ENCODE data around the gene TIGAR. TPM values are rescaled to one million over a fixed set of nuclear protein-coding genes. Genes with fewer than 3 reads are reported as not detected.

TIGAR gene
- polyA plus RNA-seq, 1 donor, result 15.2 TPM

DNA sequence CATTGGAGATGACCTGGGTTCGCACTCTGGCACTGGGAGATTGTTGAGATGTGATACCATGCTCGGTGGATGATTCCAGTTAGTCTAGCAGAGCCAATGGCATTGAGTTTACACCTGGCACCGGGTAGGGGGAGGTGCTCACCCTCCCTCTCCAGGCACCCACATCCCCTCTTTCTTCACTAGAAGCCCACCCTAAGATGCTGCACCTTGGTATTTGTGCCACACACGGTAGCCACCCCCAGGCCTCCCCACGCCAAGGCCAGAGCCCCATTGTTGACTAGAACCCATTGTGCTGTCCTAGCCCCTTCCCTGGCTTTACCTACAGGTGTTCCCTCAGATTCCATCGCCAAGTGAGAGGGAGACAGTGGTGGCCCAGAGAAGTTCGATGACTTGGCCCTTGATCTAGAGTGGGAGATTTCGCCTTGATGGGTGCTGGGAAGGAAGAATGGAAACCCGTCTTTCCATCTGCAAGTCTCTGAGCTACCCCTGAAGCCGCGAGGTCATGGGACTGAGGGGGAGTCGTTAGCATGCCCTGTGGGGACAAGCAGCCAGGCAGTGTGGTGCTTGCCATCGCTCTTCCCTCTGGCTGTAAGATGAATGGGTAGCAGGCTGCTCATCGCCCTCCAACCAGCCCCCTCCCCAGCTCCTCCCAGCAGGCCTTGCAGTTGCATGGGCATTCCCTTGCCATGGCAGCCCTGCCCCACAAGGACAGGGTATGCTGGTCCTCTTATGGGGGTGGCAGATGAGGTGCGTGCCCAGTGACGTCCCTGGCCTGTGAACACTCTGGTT is 38.7 kb upstream of the TIGAR start:
- DNase-seq, result no peak

GRCh38 chr12:4282892-4283511 is 38.0 kb upstream of the TIGAR start:
- DNase-seq, result no peak

- DNase-seq, result no peak
These were observed 37.3 kb upstream of the TIGAR start for GRCh38 chr12:4283512-4284255.

GRCh38 chr12:4284306-4284705 is 36.7 kb upstream of the TIGAR start:
- no peak for DNase-seq

DNA sequence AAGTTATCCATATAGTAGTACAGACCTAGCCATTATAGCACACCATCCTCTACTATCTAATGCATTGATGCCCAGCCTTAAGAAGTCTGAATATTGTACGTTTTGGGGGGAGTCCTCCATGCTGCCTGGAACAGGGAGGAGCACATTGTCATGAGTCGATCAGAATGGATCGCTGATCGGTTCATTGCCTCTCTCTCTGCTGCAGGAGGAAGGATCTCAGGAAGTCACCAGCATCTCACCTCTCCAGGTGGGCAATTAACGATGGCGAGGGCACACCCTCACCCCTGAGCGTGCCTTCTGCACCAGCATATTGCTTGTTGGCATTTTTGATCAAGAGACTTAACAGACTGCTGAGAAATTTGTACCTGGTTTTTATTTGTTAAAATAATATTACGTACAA is 35.9 kb upstream of the TIGAR start:
- DNase-seq, result no peak

- no peak for DNase-seq
These were observed 34.8 kb upstream of the TIGAR start for GRCh38 chr12:4286228-4286627.

DNA sequence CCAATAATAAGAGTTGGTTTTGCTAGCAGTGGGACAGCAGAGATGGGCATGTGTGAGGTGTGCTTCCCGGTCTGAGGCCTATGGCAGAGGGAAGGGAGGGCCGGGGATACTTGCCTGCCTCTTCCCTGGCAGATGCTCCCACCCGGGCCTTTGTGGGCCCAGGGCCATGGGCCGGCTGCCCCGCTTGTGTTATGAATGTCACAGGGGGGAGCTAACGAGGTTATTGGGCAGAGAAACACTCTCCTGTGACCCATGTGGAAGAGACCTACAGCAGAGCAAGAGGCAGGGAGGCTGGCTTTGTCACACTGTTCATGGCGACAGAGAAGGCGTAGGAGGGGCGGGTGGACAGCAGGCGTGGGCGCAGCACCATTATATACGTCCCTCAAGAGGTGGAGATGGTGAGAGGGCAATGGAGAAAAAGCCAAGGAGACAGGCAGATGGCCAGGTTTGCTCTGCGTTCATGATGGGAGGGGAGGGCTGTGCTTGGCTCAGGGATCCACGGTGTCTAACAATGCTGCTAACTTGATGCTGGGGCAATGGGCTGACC is 34.2 kb upstream of the TIGAR start:
- DNase-seq, result no peak

DNA sequence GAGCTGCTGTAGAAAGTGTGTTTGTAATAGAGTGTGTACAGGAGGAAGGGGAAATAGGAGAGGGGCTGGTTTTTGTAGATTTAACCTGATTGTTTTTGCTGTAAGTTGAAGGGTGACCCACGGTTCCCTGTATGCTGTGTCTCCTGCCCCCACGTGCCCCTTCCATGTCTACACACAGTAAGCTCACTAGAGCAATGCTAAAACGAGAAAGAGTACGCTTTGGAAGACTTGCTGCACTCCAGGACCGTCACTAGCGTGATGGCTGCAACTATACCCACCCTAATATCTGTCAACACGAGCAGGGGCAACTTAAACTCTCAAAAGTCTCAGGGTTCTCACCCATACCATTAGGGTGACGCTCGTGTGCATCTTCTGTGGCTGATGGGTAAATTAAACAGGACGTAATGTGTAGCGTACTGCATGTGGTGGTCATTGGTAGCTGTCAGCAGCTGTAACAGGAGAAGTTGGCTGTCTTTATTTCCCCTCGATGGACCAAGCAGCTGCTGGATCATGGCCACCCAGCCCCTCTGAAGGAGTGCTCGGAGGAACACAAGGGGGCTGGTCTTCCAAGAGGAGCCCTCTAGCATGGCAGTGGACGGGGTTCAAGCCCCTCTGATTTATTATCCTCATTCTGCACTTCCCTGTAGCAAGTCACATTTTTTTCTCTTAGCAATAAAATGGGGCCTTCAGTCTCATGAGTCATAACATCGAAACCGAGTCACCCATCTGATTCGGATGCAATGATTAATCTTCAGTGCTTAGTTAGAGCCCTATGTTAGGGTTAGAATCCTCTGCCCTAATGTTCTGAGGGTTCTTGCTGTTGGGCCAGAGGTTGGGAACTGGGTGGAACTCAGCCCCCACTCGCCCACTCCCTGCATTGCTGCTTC is 33.4 kb upstream of the TIGAR start:
- no peak for DNase-seq

GRCh38 chr12:4288296-4289131 is 32.5 kb upstream of the TIGAR start:
- no peak for DNase-seq

- DNase-seq, result no peak
These were observed 31.7 kb upstream of the TIGAR start for GRCh38 chr12:4289231-4289878.

GRCh38 chr12:4289998-4290790 is 30.8 kb upstream of the TIGAR start:
- DNase-seq, result no peak

- peak; percentile 40 for DNase-seq
These were observed 28.5 kb upstream of the TIGAR start for GRCh38 chr12:4292341-4293073.

- DNase-seq, result no peak
These were observed 27.6 kb upstream of the TIGAR start for GRCh38 chr12:4293299-4293965.

- no peak for DNase-seq
These were observed 27.0 kb upstream of the TIGAR start for GRCh38 chr12:4293966-4294505.

GRCh38 chr12:4296751-4297150 is 24.3 kb upstream of the TIGAR start:
- no peak for DNase-seq

GRCh38 chr12:4297617-4298016 is 23.4 kb upstream of the TIGAR start:
- DNase-seq, result no peak

GRCh38 chr12:4300883-4301282 is 20.1 kb upstream of the TIGAR start:
- no peak for DNase-seq

Measured in left kidney (tissue), 2 donors.